Measurements from ENCODE around the gene ARHGEF37.

DNA sequence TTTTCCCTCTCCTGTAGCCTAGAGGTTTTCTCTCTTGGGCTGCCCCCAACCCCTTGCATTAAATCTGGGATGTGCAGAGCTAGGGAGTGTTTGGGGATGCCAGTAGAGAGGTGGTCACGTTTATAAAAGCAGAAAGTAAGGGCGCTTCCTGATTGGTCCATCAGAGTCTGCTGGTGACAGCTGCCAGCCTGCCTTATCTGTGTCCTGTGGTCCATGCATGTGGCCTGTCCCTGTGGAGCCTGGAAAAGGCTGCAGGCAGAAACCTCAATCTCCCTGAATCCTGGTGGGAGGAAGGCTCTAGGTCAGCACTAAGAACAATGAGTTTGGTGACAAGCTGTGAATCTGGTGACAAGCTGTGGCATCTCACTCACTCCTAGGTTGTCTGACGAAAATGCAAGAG, 42.2 kb downstream of the ARHGEF37 start:
- TF ChIP-seq CTCF (conservative IDR thresholded peaks at IDR 0.05; ENCODE audit: low read depth, low read length) (no peak), EZH2 (IDR thresholded peaks at IDR 0.05; ENCODE audit: borderline replicate concordance, low read depth, low read length, poor library complexity, severe bottlenecking) (no peak)

Data from A673 (cell line).